ENCODE results near the gene BCL2L2. TPM values are rescaled to one million over a fixed set of nuclear protein-coding genes. Genes with fewer than 3 reads are reported as not detected.

The BCL2L2 gene
- total RNA-seq, 1 experiment from 2014 or later = 41.2 TPM

DNA sequence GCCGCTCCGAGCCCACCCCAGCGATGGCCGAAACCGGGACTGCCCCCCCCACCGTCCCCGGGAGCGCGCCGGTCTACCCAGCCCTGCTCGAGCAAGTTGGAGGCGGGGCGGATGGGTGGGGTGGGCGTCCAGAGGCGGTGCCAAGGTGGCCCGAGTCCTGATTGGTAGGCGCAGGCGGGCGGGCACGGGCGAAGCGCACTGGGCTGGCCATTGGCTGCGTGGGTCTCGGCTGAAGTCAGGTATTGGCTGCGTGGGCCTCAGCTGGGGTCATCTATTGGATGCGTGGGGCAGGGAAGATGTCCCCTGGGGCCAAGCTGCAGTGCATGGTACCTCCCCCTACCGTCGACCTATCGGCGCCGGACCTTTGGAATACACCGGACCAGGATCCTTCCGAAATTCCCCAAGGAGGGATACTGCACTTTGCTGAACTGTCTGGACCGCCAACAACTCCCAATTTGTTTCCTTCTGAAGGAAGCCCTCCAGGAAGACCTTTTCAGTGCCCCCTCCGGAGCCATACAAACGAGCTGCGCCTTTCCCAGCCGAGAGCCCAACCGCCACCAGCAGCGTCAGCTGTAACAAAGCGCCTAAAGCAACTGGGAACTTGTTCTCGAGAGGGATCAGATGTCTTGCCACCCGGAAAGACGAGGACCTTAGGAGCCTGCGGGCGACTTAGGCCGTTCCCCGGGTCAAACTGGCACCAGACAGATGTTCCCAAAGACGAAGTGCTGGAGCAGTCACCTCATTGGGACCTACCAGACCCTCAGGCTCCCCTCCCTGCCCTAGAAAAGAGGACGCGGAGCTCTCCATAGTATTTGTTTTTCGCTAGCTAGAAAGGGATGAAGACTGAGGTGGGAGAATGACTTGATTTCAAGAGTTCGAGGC lies 20.4 kb upstream of the BCL2L2 start, which contains the start of gene HOMEZ:
TSS of gene HOMEZ (minus strand) at position 113 of the 882 bp plus-strand sequence. CDS start 180 bp downstream, outside the sequence.
- H3K4me3 Mint-ChIP-seq (ENCODE audit: unreplicated experiment) = peak within 1 kb of the TSS; percentile 97
- CTCF ChIA-PET = interaction anchor here (0.6 to 2.8 kb wide), 8 partner anchors 9 to 165 kb away, joined by 3 to 27 read pairs (median 5); no protein-coding TSS in a partner anchor
- POLR2A ChIA-PET = interaction anchor here (0.6 to 4.5 kb wide), 22 partner anchors 9 to 824 kb away, joined by 3 to 60 read pairs (median 4); partner anchors contain the start of genes ACIN1, BCL2L2, C14orf119 and PABPN1
- H3K27me3 Mint-ChIP-seq (ENCODE audit: insufficient read depth, unreplicated experiment) = no peaks in the 10 kb centered on the region
- H3K4me1 Mint-ChIP-seq (ENCODE audit: insufficient read depth, unreplicated experiment) = peaks cover 8% of the 10 kb centered on the region
- no peaks in the 10 kb centered on the region for H3K36me3 Mint-ChIP-seq (ENCODE audit: insufficient read depth, unreplicated experiment)
- TF ChIP-seq, protein P1, sequence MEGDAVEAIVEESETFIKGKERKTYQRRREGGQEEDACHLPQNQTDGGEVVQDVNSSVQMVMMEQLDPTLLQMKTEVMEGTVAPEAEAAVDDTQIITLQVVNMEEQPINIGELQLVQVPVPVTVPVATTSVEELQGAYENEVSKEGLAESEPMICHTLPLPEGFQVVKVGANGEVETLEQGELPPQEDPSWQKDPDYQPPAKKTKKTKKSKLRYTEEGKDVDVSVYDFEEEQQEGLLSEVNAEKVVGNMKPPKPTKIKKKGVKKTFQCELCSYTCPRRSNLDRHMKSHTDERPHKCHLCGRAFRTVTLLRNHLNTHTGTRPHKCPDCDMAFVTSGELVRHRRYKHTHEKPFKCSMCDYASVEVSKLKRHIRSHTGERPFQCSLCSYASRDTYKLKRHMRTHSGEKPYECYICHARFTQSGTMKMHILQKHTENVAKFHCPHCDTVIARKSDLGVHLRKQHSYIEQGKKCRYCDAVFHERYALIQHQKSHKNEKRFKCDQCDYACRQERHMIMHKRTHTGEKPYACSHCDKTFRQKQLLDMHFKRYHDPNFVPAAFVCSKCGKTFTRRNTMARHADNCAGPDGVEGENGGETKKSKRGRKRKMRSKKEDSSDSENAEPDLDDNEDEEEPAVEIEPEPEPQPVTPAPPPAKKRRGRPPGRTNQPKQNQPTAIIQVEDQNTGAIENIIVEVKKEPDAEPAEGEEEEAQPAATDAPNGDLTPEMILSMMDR (IDR thresholded peaks at IDR 0.05; ENCODE audit: unreplicated experiment) = no peak
- H3K27ac Mint-ChIP-seq (ENCODE audit: low read depth, unreplicated experiment) = peak within 1 kb of the TSS; percentile 75
- BruUV-seq (replicated peaks) = TSS peak; percentile 88
- intact Hi-C loops (cut with micrococcal nuclease) = loop anchor here (5.0 kb wide), 1 partner anchor 99 kb away; no protein-coding TSS in a partner anchor
- H3K9me3 Mint-ChIP-seq (ENCODE audit: unreplicated experiment) = no peaks in the 10 kb centered on the region
- peak; percentile 98 for DNase-seq (ENCODE audit: unreplicated experiment)

DNA sequence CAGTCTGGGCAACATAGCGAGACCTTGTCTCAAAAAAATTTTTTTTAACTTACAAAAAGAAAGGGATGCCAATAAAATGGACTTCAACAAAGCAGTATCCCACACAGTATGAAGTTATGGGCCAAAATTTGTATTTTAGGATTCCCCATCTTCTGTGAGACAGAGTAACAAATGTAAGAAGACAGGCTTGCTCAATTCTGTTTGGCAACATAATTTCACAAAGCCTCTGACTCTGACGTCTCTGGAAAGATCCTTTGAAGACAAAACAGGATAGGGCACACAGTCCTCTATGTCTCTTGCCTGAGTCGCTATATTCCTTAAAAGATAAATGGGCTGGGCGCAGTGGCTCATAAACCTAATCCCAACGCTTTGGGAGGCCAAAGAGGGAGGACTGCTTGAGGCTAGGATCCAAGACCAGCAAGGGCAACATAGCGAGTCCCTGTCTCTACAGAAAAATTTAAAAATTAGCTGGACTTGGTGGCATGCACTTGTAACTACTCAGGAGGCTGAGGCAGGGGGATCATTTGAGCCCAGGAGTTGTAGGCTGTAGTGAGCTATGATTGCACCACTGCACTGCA lies 19.6 kb upstream of the BCL2L2 start:
- intact Hi-C loops (cut with micrococcal nuclease) = loop anchor here (5.0 kb wide), 1 partner anchor 100 kb away; no protein-coding TSS in a partner anchor
- Mint-ChIP-seq H3K4me1 (ENCODE audit: insufficient read depth, unreplicated experiment) (peaks cover 8% of the 10 kb centered on the region), H3K27me3 (ENCODE audit: insufficient read depth, unreplicated experiment) (no peaks in the 10 kb centered on the region), H3K27ac (ENCODE audit: low read depth, unreplicated experiment) (peak overlapping the region; percentile 75), H3K4me3 (ENCODE audit: unreplicated experiment) (peak overlapping the region; percentile 97), H3K9me3 (ENCODE audit: unreplicated experiment) (no peaks in the 10 kb centered on the region), H3K36me3 (ENCODE audit: insufficient read depth, unreplicated experiment) (no peaks in the 10 kb centered on the region)
- TF ChIP-seq, protein P1 (IDR thresholded peaks at IDR 0.05; ENCODE audit: unreplicated experiment) = no peak
- DNase-seq (ENCODE audit: unreplicated experiment) = no peak
- ChIA-PET CTCF (interaction anchor here (0.7 to 2.8 kb wide), 8 partner anchors 9 to 166 kb away, joined by 3 to 27 read pairs (median 5); no protein-coding TSS in a partner anchor), POLR2A (interaction anchor here (0.6 to 4.5 kb wide), 17 partner anchors 8 to 268 kb away, joined by 3 to 60 read pairs (median 4); partner anchors contain the start of genes ACIN1, BCL2L2, C14orf119 and PABPN1)
- no TSS peak for BruUV-seq (replicated peaks)

DNA sequence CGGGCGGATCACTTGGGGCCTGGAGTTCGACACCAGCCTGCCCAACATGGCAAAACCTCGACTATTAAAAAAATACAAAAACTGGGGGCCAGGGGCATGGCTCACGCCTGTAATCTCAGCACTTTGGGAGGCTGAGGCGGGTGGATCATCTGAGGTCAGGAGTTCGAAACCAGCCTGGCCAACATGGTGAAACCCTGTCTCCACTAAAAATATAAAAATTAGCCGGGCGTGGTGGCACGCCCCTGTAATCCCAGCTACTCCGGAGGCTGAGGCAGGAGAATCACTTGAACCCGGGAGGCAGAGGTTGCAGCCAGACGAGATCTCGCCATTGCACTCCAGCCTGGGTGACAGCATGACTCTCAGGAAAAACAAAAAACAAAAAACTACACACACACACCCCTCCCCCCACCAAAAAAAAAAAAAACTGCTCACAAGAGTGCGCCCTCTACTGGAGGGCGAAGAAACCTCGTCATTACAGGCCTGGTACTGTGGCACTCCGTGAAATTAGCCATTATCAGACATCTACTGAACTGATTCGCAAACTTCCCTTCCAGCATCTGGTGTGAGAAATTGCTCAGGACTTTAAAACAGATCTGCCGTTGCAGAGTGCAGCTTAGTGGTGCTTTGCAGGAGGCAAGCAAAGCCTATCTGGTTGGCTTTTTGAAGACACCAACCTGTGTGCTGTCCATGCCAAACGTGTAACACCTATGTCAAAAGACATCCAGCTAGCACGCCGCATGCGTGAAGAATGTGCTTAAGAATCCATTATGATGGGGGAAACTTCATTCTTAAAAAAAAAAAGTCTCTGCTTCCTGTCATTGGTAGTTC lies 11.7 kb upstream of the BCL2L2 start:
- no peak overlapping the region for H3K27ac Mint-ChIP-seq (ENCODE audit: low read depth, unreplicated experiment)
- DNase-seq (ENCODE audit: unreplicated experiment) = peak; percentile 63
- BruUV-seq (replicated peaks) = no TSS peak
- intact Hi-C loops (cut with micrococcal nuclease) = loop anchor here (1.0 kb wide), 1 partner anchor 30 kb away; no protein-coding TSS in a partner anchor
- H3K4me1 Mint-ChIP-seq (ENCODE audit: insufficient read depth, unreplicated experiment) = peaks cover 17% of the 10 kb centered on the region
- H3K27me3 Mint-ChIP-seq (ENCODE audit: insufficient read depth, unreplicated experiment) = no peaks in the 10 kb centered on the region
- CTCF ChIA-PET = interaction anchor here (0.6 to 5.6 kb wide), 33 partner anchors 8 to 1194 kb away, joined by 3 to 32 read pairs (median 4); partner anchors contain the start of genes BCL2L2, HOMEZ, IL25 and PABPN1
- H3K4me3 Mint-ChIP-seq (ENCODE audit: unreplicated experiment) = no peak overlapping the region
- H3K9me3 Mint-ChIP-seq (ENCODE audit: unreplicated experiment) = no peaks in the 10 kb centered on the region
- H3K36me3 Mint-ChIP-seq (ENCODE audit: insufficient read depth, unreplicated experiment) = peaks cover 5% of the 10 kb centered on the region
- POLR2A ChIA-PET = interaction anchor here (0.7 to 2.6 kb wide), 5 partner anchors 10 to 122 kb away, joined by 3 to 13 read pairs (median 6); partner anchors contain the start of genes HOMEZ and PABPN1
- TF ChIP-seq, protein P1 (IDR thresholded peaks at IDR 0.05; ENCODE audit: unreplicated experiment) = peak; percentile 72

All from MCF 10A (cell line).